ENCODE data around the gene NLRP1. TPM values are rescaled to one million over a fixed set of nuclear protein-coding genes. Genes with fewer than 3 reads are reported as not detected.

NLRP1 gene
- polyA plus RNA-seq, 1 experiment = 73.2 TPM

GRCh38 chr17:5464717-5465507 lies 119.4 kb downstream of the NLRP1 start:
- H3K27ac ChIP-seq (ENCODE audit: low read depth, low read length) = no peak overlapping the region
- H3K27me3 ChIP-seq (ENCODE audit: control insufficient read depth, insufficient read depth, low read length) = no peaks in the 10 kb centered on the region
- DNase-seq (ENCODE audit: low read depth, low spot score) = no peak
- no peak overlapping the region for H3K4me3 ChIP-seq (ENCODE audit: low read depth, low read length)
- CTCF ChIA-PET = interaction anchor here (0.7 to 1.4 kb wide), 2 partner anchors 957 to 970 kb away, joined by 3 read pairs; partner anchors contain the start of gene AIPL1
- POLR2A ChIA-PET = no interaction called here
- TF ChIP-seq CTCF (IDR thresholded peaks at IDR 0.05; ENCODE audit: low read depth, low read length) = no peak
- H3K9me3 ChIP-seq (ENCODE audit: control insufficient read depth, insufficient read depth, low read length) = no peaks in the 10 kb centered on the region; the same call in 1 of the 2 replicates

Other genes with a start within 250 kb of the NLRP1 start
- gene NUP88, start 164.8 kb downstream of the NLRP1 start, polyA plus RNA-seq (2011; rRNA removed) = 67.9 and 74.7 TPM in 2 replicates
- gene RPAIN, start 164.3 kb downstream of the NLRP1 start, polyA plus RNA-seq (2011; rRNA removed) = 33.0 and 37.5 TPM in 2 replicates
- gene C1QBP, start 145.4 kb downstream of the NLRP1 start, polyA plus RNA-seq (2011; rRNA removed) = 133 and 175 TPM in 2 replicates
- 10.0 and 11.3 TPM in 2 replicates for gene DHX33, start 115.5 kb downstream of the NLRP1 start, polyA plus RNA-seq (2011; rRNA removed)
- gene DERL2, start 98.3 kb downstream of the NLRP1 start, polyA plus RNA-seq (2011; rRNA removed) = 88.2 and 101 TPM in 2 replicates
- 10.0 and 13.7 TPM in 2 replicates for gene MIS12, start 97.9 kb downstream of the NLRP1 start, polyA plus RNA-seq (2011; rRNA removed)

All from AG04450 (cell line).